A549 (cell line): Measurements from ENCODE around the gene SRPK2.

ENCODE experiments used
- CTCF ChIP-seq: fragments of >200 bp; sonication (Bioruptor Twin); formaldehyde crosslinking; IDR thresholded peaks from 3 replicates; pipeline ENCODE4 v1.5.1; 2016
- POLR2A ChIP-seq: IDR thresholded peaks from 2 replicates; pipeline ENCODE4 v1.6.1; 2012; ENCODE audit warnings: mild to moderate bottlenecking, low read length
- RFX5 ChIP-seq: fragments of 450-650 bp; IDR thresholded peaks from 2 replicates; pipeline ENCODE4 v1.7.1; 2014; ENCODE audit warnings: antibody characterized with exemption, mild to moderate bottlenecking, moderate library complexity

- TF ChIP-seq CTCF (no peak), POLR2A (no peak), RFX5 (no peak)
These were observed 165.8 kb downstream of the SRPK2 start for GRCh38 chr7:105222953-105223352.
